IPS-15b (cell line): Measurements from ENCODE around the gene MYZAP.

ENCODE experiments used
- H3K27me3 ChIP-seq: one replicate; pipeline ENCODE4 v1.6.1; 2013; ENCODE audit warnings: low read length; ENCODE audit not compliant: control insufficient read depth, insufficient read depth
- H3K36me3 ChIP-seq: one replicate; pipeline ENCODE4 v1.6.1; 2013; ENCODE audit warnings: low read length; ENCODE audit not compliant: control insufficient read depth, insufficient read depth
- H3K4me1 ChIP-seq: one replicate; pipeline ENCODE4 v1.6.1; 2013; ENCODE audit warnings: mild to moderate bottlenecking, low read length; ENCODE audit not compliant: control insufficient read depth, insufficient read depth
- H3K4me3 ChIP-seq: one replicate; pipeline ENCODE4 v1.5.1; 2013; ENCODE audit warnings: low read depth, low read length
- H3K9ac ChIP-seq: one replicate; pipeline ENCODE4 v1.6.1; 2013; ENCODE audit warnings: low read depth, mild to moderate bottlenecking, low read length
- H3K9me3 ChIP-seq: one replicate; pipeline ENCODE4 v1.6.1; 2013; ENCODE audit warnings: mild to moderate bottlenecking, low read length; ENCODE audit not compliant: control insufficient read depth, insufficient read depth

Gene MYZAP

DNA sequence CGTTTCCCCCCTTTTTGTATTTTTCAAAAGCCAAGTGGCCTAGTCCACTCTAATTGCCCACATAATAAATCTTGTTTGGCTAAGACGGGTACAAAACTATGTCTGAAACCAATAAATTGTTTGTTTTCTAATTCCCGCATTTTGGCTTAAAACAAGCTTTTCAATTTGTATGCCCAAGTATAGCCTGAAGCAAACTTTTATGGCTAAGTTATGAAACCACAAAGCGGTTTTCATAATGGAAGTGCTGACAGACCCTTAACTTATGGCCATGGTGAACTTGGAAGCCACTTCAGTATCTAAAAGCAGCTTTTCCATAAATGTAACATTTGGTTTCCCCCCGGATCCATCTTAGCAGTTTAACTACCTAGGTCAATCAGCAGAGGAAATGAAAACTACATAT, 84.9 kb downstream of the MYZAP start:
- Histone ChIP-seq H3K4me1 (no peaks in the 10 kb centered on the region), H3K4me3 (no peak overlapping the region), H3K9me3 (no peaks in the 10 kb centered on the region), H3K27me3 (no peaks in the 10 kb centered on the region), H3K36me3 (no peaks in the 10 kb centered on the region), H3K9ac (no peak overlapping the region)

DNA sequence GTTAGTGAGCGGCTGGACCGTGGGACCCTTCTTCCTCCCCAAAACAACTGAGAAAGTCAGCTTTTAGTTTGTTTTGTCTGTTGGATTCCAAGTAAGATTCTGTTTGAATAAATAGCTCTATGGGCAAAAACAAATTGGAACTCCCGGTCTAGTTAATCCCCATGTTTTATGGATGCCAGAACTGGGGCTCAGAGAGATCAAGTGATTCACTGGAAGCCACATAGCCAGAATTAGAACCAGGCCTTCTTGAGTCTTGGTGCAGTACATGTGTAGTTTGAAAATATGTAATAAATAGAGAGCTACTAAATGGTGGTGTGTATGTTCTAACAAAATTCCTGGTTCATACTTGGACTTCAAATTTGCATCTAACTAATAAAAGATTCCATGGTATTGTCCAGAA, 85.5 kb downstream of the MYZAP start:
- Histone ChIP-seq H3K9me3 (no peaks in the 10 kb centered on the region), H3K27me3 (no peaks in the 10 kb centered on the region), H3K4me3 (no peak overlapping the region), H3K9ac (no peak overlapping the region), H3K36me3 (no peaks in the 10 kb centered on the region), H3K4me1 (no peaks in the 10 kb centered on the region)

DNA sequence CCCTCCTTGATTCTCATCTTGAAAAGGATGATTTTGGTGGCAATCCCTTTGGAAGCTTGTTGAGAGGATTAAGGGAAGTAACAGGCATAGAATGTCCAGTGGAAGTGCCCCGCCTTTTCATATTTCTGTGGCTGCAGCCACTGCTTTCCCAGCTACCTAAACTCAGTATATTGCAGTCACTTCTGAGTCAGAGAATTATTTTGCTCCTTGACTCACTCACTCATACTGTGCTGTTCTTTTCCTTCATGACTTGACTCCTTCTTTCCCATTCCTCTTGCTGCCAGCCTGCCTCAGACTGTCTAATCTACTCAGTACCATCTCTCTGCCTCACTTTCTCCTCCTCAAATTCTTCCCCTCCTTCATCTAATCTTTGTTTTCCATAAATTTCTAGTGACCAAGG, 88.3 kb downstream of the MYZAP start:
- no peaks in the 10 kb centered on the region for H3K9me3 ChIP-seq
- no peaks in the 10 kb centered on the region for H3K27me3 ChIP-seq
- H3K4me3 ChIP-seq = no peak overlapping the region
- no peak overlapping the region for H3K9ac ChIP-seq
- H3K4me1 ChIP-seq = no peaks in the 10 kb centered on the region
- H3K36me3 ChIP-seq = no peaks in the 10 kb centered on the region

DNA sequence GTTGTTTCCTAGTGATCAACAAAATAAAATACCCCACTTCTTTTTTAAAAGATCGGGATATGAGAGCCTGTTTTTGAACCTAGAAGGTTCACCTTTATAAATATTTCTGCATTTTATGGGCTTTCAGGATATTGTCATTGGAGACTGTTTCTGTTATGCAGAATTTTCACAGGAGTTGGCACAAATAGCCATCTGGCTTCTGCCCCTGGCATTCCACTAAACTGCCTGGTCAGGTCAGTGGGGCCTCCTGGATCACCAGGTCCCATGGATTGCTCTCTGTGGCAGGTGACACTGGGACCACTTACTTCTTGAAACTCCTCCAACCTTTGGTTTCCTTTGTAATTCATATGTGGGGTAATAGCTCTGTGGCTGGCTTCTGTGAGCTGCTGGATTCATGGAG, 89.3 kb downstream of the MYZAP start:
- no peaks in the 10 kb centered on the region for H3K36me3 ChIP-seq
- H3K9me3 ChIP-seq = no peaks in the 10 kb centered on the region
- H3K27me3 ChIP-seq = no peaks in the 10 kb centered on the region
- no peak overlapping the region for H3K9ac ChIP-seq
- no peaks in the 10 kb centered on the region for H3K4me1 ChIP-seq
- no peak overlapping the region for H3K4me3 ChIP-seq

DNA sequence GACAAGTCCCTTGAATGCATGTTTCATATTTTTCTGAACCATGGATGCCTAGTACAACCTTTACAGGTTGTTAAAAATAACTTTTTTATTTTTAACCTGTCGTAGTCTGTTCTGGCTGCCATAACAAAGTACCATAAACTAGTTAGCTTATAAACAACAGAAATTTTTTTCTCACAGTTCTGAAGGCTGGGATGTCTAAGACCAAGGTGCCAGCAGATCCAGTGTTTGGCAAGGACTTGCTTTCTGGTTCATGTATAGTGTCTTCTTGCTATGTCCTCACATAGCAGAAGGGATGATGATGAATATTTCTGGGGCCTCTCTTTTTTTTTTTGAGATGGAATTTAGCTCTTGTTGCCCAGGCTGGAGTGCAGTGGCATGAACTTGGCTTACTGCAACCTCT, 91.8 kb downstream of the MYZAP start:
- H3K9me3 ChIP-seq = no peaks in the 10 kb centered on the region
- no peak overlapping the region for H3K9ac ChIP-seq
- no peak overlapping the region for H3K4me3 ChIP-seq
- no peaks in the 10 kb centered on the region for H3K36me3 ChIP-seq
- H3K27me3 ChIP-seq = no peaks in the 10 kb centered on the region
- no peaks in the 10 kb centered on the region for H3K4me1 ChIP-seq

DNA sequence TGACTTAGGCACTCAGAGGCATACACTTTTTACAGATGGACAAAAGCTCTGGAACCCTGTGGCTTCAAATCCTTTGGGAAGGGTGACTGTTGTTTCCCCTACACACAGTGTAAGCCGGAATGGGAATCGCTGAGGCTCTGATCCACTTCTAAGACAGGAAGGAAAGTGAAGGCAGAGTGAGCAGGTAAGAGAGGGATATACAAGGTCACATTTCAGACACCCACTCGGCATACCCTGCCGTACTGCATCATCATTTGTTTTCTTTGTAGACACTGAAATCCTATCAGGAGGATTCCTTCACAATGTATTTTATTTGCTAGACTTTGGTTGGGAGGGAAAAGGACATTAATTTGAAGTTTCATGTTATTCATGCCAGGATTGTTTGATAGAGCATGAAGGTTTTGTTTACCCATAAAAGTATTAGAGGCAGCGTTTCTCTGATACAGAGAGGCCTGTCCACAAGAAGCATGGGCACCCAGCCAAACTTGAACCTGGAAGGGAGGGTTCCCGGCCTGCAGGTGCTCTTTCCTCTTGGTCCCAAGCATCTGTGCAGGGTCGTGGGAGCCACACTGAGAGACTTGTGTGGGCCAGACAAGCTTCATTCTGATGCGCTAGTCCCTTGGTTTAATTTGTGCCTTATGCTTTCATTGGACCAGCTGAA, 92.9 kb downstream of the MYZAP start:
- Histone ChIP-seq H3K36me3 (no peaks in the 10 kb centered on the region), H3K9ac (no peak overlapping the region), H3K4me3 (no peak overlapping the region), H3K27me3 (no peaks in the 10 kb centered on the region), H3K9me3 (no peaks in the 10 kb centered on the region), H3K4me1 (no peaks in the 10 kb centered on the region)

DNA sequence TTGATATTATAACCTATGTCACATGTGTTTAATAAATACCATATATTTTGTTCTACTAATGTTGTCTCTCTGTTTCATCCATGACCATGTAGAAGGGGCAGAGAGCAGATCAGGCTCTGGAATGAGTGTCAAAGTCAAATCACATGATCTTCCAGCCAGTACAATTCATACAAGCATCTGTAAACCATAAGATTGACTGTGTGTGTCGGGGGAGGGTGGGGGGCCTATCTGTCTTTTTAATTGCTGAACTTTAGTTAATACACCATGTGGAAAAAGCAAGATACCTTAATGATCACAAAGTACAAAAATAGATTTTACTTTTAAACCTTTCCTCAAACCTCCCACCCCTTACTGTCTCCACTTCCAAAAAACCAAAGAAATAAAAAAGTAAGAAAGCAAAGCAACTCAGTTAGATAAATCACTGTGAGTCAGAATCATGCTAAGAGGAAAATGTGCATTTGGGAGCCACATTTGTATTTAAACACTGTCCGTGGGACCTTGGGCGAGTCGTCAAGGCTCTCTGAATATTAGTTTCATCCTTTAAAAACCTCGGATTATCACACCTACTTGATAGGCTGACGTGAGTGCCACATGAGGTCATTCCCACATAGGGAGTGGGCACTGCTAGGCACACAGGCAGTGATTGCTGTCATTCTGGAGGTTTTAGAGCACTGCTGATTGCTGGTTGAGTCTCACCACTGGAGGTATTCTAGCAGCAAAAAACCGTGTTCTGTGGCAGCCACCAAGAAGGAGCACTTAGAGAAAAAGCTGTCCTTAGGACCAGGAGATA, 93.8 kb downstream of the MYZAP start:
- H3K9me3 ChIP-seq = no peaks in the 10 kb centered on the region
- H3K4me1 ChIP-seq = no peaks in the 10 kb centered on the region
- no peaks in the 10 kb centered on the region for H3K27me3 ChIP-seq
- no peaks in the 10 kb centered on the region for H3K36me3 ChIP-seq
- H3K4me3 ChIP-seq = no peak overlapping the region
- H3K9ac ChIP-seq = no peak overlapping the region

DNA sequence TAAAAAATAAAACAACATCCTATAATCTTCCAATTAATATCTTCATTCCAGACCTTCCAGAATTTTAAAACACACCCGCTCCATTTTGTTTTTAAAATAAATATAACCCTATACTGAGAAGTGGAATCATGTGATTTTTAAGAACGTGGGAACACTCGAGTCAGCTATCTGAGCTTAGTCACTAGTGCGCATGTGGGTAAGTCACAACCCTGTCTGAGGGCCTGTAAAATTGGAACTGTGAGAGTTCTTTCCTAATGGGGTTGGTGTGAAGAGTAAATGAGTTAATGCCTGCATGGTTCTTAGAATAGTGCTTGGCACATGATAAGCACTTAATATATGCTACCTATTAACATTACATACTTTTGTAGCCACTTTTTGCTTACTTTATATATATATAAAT, 95.0 kb downstream of the MYZAP start:
- H3K9ac ChIP-seq = no peak overlapping the region
- H3K27me3 ChIP-seq = no peaks in the 10 kb centered on the region
- H3K4me3 ChIP-seq = no peak overlapping the region
- no peaks in the 10 kb centered on the region for H3K36me3 ChIP-seq
- no peaks in the 10 kb centered on the region for H3K9me3 ChIP-seq
- H3K4me1 ChIP-seq = no peaks in the 10 kb centered on the region

DNA sequence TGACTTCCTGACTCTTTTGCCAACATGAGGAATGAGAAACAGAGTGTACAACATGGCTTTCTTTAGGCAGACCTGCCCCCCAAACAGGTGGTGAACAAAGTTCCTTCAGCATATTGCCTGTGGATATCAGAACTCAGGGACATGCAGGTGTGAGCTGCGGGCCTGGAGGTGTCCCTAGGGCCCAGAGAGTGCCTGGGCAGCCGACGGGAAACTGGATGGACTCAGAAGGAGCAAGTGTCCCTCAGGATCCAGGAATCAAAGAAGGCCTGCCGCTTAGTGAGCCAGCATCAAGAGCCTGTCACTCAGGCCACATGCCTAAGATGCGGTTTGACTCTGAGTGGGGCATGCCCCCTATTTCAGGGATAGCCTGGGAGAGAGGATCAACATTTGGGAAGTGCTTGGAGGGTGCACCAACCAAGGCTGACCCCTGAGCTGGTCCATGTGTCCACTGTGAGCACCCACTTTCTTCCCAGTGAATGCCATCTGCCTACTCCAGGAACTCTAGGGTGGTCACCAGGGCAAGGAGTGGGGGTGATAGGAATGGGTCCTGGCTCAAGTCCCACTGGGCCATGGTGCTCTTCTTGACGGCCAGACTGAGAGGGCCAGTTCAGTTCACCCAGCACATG, 98.8 kb downstream of the MYZAP start:
- Histone ChIP-seq H3K9ac (no peak overlapping the region), H3K9me3 (no peaks in the 10 kb centered on the region), H3K36me3 (no peaks in the 10 kb centered on the region), H3K4me1 (no peaks in the 10 kb centered on the region), H3K27me3 (no peaks in the 10 kb centered on the region), H3K4me3 (no peak overlapping the region)

DNA sequence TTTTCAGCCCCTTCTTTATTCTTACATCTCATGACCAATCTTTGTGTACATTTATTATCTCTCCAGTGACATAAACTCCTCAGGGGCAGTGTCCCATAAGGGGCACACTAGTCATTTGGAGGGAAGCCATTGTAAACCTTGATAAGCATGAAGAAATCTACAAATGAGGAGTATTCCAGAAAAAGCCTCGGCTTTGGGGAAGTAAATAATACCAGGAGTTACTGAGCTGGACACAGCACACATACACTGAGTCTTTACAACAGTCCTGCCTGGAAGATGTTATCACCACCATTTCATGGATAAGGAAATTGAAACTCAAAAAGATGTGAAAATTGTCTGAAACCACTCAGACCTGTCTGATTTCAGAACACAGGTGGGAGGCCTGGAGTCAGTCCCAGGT, 99.4 kb downstream of the MYZAP start:
- Histone ChIP-seq H3K4me1 (no peaks in the 10 kb centered on the region), H3K9me3 (no peaks in the 10 kb centered on the region), H3K9ac (no peak overlapping the region), H3K36me3 (no peaks in the 10 kb centered on the region), H3K4me3 (no peak overlapping the region), H3K27me3 (no peaks in the 10 kb centered on the region)

DNA sequence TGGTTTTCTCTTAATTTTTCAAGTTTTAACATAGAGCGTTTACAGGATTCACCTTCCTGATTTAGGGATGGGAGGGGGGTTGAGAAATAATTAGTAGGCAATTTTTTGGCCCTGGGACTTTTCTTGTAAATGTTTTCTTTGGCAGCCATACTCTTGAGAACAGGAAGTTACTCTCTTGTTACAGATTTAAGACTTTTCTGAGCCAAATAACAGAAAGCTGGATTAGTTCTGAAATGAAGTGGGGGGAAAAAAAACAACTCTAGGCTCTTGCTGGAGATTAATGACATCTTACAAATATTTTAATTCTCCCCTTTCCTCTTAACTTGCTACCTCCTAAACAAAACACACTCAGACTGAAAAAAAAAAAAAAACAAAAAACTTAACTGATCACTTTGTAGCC, 101.0 kb downstream of the MYZAP start:
- H3K9ac ChIP-seq = no peak overlapping the region
- H3K9me3 ChIP-seq = no peaks in the 10 kb centered on the region
- no peaks in the 10 kb centered on the region for H3K36me3 ChIP-seq
- no peak overlapping the region for H3K4me3 ChIP-seq
- no peaks in the 10 kb centered on the region for H3K4me1 ChIP-seq
- H3K27me3 ChIP-seq = no peaks in the 10 kb centered on the region

DNA sequence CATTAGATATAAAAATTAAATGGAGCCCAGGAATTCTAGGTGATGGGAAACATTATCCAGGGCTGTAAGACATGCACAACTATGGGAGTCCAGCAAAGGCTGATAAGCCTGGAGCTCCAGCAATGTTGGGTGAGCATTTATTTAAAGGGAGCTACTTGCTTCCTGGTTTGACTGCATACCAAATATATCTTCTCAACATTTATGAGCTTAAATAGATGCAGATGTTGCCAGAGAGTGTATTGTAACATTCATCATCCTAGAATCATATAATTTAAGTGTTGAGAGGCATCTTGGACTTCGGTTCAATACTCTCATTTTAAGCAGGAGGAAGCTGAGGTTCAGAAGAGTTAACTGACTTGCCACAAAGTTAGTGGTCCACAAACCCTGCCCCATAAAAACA, 102.6 kb downstream of the MYZAP start:
- Histone ChIP-seq H3K27me3 (no peaks in the 10 kb centered on the region), H3K4me3 (no peak overlapping the region), H3K4me1 (no peaks in the 10 kb centered on the region), H3K9me3 (no peaks in the 10 kb centered on the region), H3K9ac (no peak overlapping the region), H3K36me3 (no peaks in the 10 kb centered on the region)
